ENCODE results near the gene RBCK1.
"Not testable (repeated sequence)": the region's sequence is repeated elsewhere in the genome, so short reads cannot be mapped to it uniquely, and the experiment has no call there.

DNA sequence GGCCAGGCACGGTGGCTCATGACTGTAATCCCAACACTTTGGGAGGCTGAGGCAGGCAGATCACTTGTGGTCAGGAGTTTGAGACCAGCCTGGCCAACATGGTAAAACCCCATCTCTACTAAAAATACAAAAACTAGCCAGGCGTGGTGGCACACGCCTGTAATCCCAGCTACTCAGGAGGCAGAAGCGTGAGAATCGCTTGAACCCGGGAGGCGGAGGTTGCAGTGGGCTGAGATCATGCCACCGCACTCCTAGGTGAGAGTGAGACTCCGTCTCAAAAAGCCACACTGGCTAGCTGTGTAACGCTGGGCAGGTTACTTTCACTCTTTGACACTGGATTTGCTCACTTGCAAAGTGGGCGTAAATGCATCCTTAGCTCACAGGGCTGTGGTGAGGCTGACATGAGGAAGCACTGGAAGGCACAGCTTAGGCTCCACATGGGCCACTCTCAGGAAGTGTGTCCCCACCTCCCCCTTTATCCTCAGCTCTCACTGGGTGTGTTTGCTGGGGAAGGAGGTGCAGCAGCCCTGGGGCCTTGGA is 35.5 kb upstream of the RBCK1 start:
- TF ChIP-seq CTCF (IDR thresholded peaks at IDR 0.05); EZH2 (IDR thresholded peaks at IDR 0.05; ENCODE audit: borderline replicate concordance, insufficient read depth, low read depth, low read length, poor library complexity, severe bottlenecking): not testable (repeated sequence)

Measured in B cell (primary cell).